Osteoblast (primary cell): ENCODE measurements around the gene SPANXN4. TPM values are rescaled to one million over a fixed set of nuclear protein-coding genes. Genes with fewer than 3 reads are reported as not detected.

Experiments used
- DNase-seq: peaks from one replicate; pipeline ENCODE4 v3.0.0; 2011; ENCODE audit warnings: low spot score, mixed read lengths; ENCODE audit not compliant: insufficient read length; ENCODE audit errors: missing footprints
- H2AFZ ChIP-seq: 2 replicates; pipeline ENCODE4 v1.6.0; 2011; ENCODE audit warnings: mild to moderate bottlenecking, low read length
- H3K27ac ChIP-seq: 2 replicates; pipeline ENCODE4 v1.5.1; 2011; ENCODE audit warnings: mild to moderate bottlenecking, low read depth, low read length, moderate library complexity
- H3K27me3 ChIP-seq: 2 replicates; pipeline ENCODE4 v1.6.0; 2012; ENCODE audit warnings: mild to moderate bottlenecking, control low read depth, inconsistent platforms, low read length, moderate library complexity; ENCODE audit not compliant: insufficient read depth
- H3K36me3 ChIP-seq: 2 replicates; pipeline ENCODE4 v1.5.1; 2011; ENCODE audit warnings: mild to moderate bottlenecking, low read length, control low read depth, moderate library complexity; ENCODE audit not compliant: insufficient read depth
- H3K4me1 ChIP-seq: 2 replicates; pipeline ENCODE4 v1.5.1; 2011; ENCODE audit warnings: mild to moderate bottlenecking, low read length, control low read depth, moderate library complexity; ENCODE audit not compliant: insufficient read depth
- H3K4me2 ChIP-seq: 2 replicates; pipeline ENCODE4 v1.6.0; 2011; ENCODE audit warnings: mild to moderate bottlenecking, low read length; ENCODE audit not compliant: insufficient read depth
- H3K4me3 ChIP-seq: fragments of 200-600 bp; sonication (generic); 3 replicates; pipeline ENCODE4 v1.5.1; 2012; ENCODE audit warnings: mild to moderate bottlenecking, low read length, inconsistent platforms; ENCODE audit not compliant: insufficient read depth
- H3K79me2 ChIP-seq: 2 replicates; pipeline ENCODE4 v1.6.0; 2012; ENCODE audit warnings: mild to moderate bottlenecking, low read length, control low read depth, inconsistent platforms; ENCODE audit not compliant: insufficient read depth
- H3K9me3 ChIP-seq: 2 replicates; pipeline ENCODE4 v1.5.1; 2011; ENCODE audit warnings: low read depth, low read length, control low read depth
- H4K20me1 ChIP-seq: 2 replicates; pipeline ENCODE4 v1.6.0; 2012; ENCODE audit warnings: mild to moderate bottlenecking, low read length, control low read depth; ENCODE audit not compliant: insufficient read depth
- CTCF ChIP-seq: IDR thresholded peaks from 2 replicates; pipeline ENCODE4 v1.5.1; 2011; ENCODE audit warnings: mild to moderate bottlenecking, low read depth, low read length, moderate library complexity; ENCODE audit errors: extremely low read depth
- total RNA-seq: library from RNA; depleted of rRNA; stranded (reverse); fragments of >200 nt; gene quantifications from 2 replicates; pipeline ENCODE4 v1.2.3, GENCODE V29; 2012

The SPANXN4 gene
- total RNA-seq, 1 donor, result not detected

GRCh38 chrX:143017272-143017671 is 8.5 kb upstream of the SPANXN4 start:
- TF ChIP-seq CTCF, result no peak
- no peak overlapping the region for H3K4me2 ChIP-seq
- H3K27ac ChIP-seq, result no peak overlapping the region
- H3K9me3 ChIP-seq, result no peaks in the 10 kb centered on the region
- no peak overlapping the region for H2AFZ ChIP-seq
- H3K4me1 ChIP-seq, result no peaks in the 10 kb centered on the region
- no peaks in the 10 kb centered on the region for H3K36me3 ChIP-seq
- DNase-seq, result no peak
- no peaks in the 10 kb centered on the region for H3K27me3 ChIP-seq
- no peaks in the 10 kb centered on the region for H4K20me1 ChIP-seq
- H3K79me2 ChIP-seq, result no peaks in the 10 kb centered on the region
- no peak overlapping the region for H3K4me3 ChIP-seq

- H3K9me3 ChIP-seq, result no peaks in the 10 kb centered on the region
- H3K4me2 ChIP-seq, result no peak overlapping the region
- H3K4me3 ChIP-seq, result no peak overlapping the region
- TF ChIP-seq CTCF, result no peak
- no peak overlapping the region for H2AFZ ChIP-seq
- no peaks in the 10 kb centered on the region for H3K4me1 ChIP-seq
- H3K27ac ChIP-seq, result no peak overlapping the region
- no peaks in the 10 kb centered on the region for H3K27me3 ChIP-seq
- no peak for DNase-seq
- no peaks in the 10 kb centered on the region for H4K20me1 ChIP-seq
- no peaks in the 10 kb centered on the region for H3K36me3 ChIP-seq
- H3K79me2 ChIP-seq, result no peaks in the 10 kb centered on the region
These were observed 1.5 kb downstream of the SPANXN4 start for GRCh38 chrX:143027275-143027674.

GRCh38 chrX:143047511-143047910 is 21.8 kb downstream of the SPANXN4 start:
- Histone ChIP-seq H3K27me3 (no peaks in the 10 kb centered on the region), H3K9me3 (no peaks in the 10 kb centered on the region), H4K20me1 (no peaks in the 10 kb centered on the region), H3K36me3 (no peaks in the 10 kb centered on the region), H3K4me2 (no peak overlapping the region), H3K79me2 (no peaks in the 10 kb centered on the region), H3K4me1 (no peaks in the 10 kb centered on the region), H3K27ac (no peak overlapping the region), H3K4me3 (no peak overlapping the region), H2AFZ (no peak overlapping the region)
- no peak for DNase-seq
- TF ChIP-seq CTCF, result no peak

GRCh38 chrX:143058120-143058519 is 32.4 kb downstream of the SPANXN4 start:
- Histone ChIP-seq H4K20me1 (no peaks in the 10 kb centered on the region), H2AFZ (no peak overlapping the region), H3K4me1 (no peaks in the 10 kb centered on the region), H3K36me3 (no peaks in the 10 kb centered on the region), H3K27me3 (no peaks in the 10 kb centered on the region), H3K79me2 (no peaks in the 10 kb centered on the region), H3K27ac (no peak overlapping the region), H3K9me3 (peaks cover 3% of the 10 kb centered on the region), H3K4me3 (no peak overlapping the region), H3K4me2 (no peak overlapping the region)
- DNase-seq, result no peak
- no peak for TF ChIP-seq CTCF
